SK-N-SH treated with all-trans-retinoic acid at 6 μM for 48 hours (cell line): ENCODE results near the gene FAM156B.
"Not testable (repeated sequence)": the region's sequence is repeated elsewhere in the genome, so short reads cannot be mapped to it uniquely, and the experiment has no call there.

ENCODE experiments used
- CSDC2 ChIP-seq: fragments of 250-450 bp; sonication (Bioruptor Pico); IDR thresholded peaks from 2 replicates; pipeline ENCODE4 v1.5.0; 2020; ENCODE audit warnings: mild to moderate bottlenecking, moderate library complexity
- GLIS3 ChIP-seq: fragments of 250-450 bp; sonication (Bioruptor Pico); IDR thresholded peaks from 2 replicates; pipeline ENCODE4 v1.5.0; 2020; ENCODE audit warnings: mild to moderate bottlenecking, moderate library complexity
- TCF4 ChIP-seq: fragments of 250-450 bp; sonication (Bioruptor Pico); IDR thresholded peaks from 2 replicates; pipeline ENCODE4 v1.8.0; 2021; ENCODE audit warnings: mild to moderate bottlenecking, moderate library complexity, borderline replicate concordance
- ZC3H10 ChIP-seq: fragments of 250-450 bp; sonication (Bioruptor Pico); IDR thresholded peaks from 2 replicates; pipeline ENCODE4 v1.5.1; 2021; ENCODE audit warnings: mild to moderate bottlenecking, moderate library complexity
- TF ChIP-seq, protein P1 (sequence below): fragments of 250-450 bp; sonication (Bioruptor Pico); IDR thresholded peaks from 2 replicates; pipeline ENCODE4 v1.8.0; 2020; ENCODE audit warnings: mild to moderate bottlenecking, moderate library complexity, borderline replicate concordance

- TF ChIP-seq, protein P1, sequence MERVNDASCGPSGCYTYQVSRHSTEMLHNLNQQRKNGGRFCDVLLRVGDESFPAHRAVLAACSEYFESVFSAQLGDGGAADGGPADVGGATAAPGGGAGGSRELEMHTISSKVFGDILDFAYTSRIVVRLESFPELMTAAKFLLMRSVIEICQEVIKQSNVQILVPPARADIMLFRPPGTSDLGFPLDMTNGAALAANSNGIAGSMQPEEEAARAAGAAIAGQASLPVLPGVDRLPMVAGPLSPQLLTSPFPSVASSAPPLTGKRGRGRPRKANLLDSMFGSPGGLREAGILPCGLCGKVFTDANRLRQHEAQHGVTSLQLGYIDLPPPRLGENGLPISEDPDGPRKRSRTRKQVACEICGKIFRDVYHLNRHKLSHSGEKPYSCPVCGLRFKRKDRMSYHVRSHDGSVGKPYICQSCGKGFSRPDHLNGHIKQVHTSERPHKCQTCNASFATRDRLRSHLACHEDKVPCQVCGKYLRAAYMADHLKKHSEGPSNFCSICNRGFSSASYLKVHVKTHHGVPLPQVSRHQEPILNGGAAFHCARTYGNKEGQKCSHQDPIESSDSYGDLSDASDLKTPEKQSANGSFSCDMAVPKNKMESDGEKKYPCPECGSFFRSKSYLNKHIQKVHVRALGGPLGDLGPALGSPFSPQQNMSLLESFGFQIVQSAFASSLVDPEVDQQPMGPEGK (CRISPR knock-in tag), result not testable (repeated sequence)
- not testable (repeated sequence) for TF ChIP-seq TCF4; CSDC2 (CRISPR knock-in tag); ZC3H10 (CRISPR knock-in tag); GLIS3 (CRISPR knock-in tag)
Observed at GRCh38 chrX:52949325-52949724, 52.2 kb downstream of the FAM156B start.
